IPS-18c (cell line): ENCODE data around the gene TULP4.
"Not testable (repeated sequence)": the region's sequence is repeated elsewhere in the genome, so short reads cannot be mapped to it uniquely, and the experiment has no call there.

Experiments used
- H3K4me3 ChIP-seq: 2 replicates; pipeline ENCODE4 v1.7.0; 2013; ENCODE audit warnings: low read depth, mild to moderate bottlenecking, low read length, moderate library complexity; ENCODE audit not compliant: insufficient read depth
- H3K9me3 ChIP-seq: one replicate; pipeline ENCODE4 v1.6.1; 2013; ENCODE audit warnings: mild to moderate bottlenecking, low read length, moderate library complexity; ENCODE audit not compliant: control insufficient read depth, insufficient read depth

The TULP4 gene

GRCh38 chr6:158314737-158315136 lies 2.5 kb downstream of the TULP4 start:
- H3K9me3 ChIP-seq: no peaks in the 10 kb centered on the region
- no peak overlapping the region for H3K4me3 ChIP-seq

DNA sequence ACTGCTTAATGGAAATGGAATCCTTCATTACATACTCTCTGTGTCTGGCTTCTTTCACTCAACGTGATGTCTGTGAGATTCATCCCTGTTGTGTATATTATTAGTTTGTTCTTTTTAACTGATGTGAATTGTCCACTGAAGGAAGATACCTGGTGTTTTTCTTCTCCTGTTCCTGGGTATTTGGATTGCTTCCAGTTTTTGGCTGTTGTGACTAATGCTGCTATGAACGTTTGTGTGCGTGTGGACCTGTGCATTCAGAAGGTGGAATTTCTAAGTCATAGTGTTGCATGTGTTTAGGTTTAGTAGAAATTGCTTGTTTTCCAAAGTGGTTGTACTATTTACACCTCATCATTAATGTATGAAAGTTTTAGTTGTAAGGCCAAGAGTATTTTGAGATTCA lies 3.8 kb downstream of the TULP4 start:
- Histone ChIP-seq H3K4me3 (no peak overlapping the region), H3K9me3 (no peaks in the 10 kb centered on the region)

DNA sequence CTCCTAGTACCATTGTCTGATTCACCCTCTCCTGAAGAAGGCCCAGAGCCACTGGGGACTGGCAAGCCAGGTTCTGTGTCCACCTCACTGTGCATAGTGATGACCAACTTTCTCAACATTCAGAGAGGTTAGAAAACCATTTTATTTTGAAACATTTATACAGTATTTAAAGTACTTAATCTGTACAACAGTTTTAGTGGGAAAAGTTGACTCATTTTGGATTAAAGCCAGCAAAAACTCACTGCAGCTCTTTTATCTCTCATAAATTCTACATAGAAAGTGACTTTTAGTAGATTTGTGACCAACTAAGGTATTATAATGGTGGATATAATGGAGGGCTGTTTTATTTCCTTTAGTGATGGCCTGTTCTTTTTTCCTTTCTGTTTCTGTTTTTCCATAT lies 9.7 kb downstream of the TULP4 start:
- H3K9me3 ChIP-seq: no peaks in the 10 kb centered on the region
- H3K4me3 ChIP-seq: no peak overlapping the region

- Histone ChIP-seq H3K9me3 (no peaks in the 10 kb centered on the region), H3K4me3 (no peak overlapping the region)
Observed at GRCh38 chr6:158322400-158322723, 10.1 kb downstream of the TULP4 start.

- Histone ChIP-seq H3K9me3 (no peaks in the 10 kb centered on the region), H3K4me3 (no peak overlapping the region)
Observed at GRCh38 chr6:158322724-158323560, 10.7 kb downstream of the TULP4 start.

DNA sequence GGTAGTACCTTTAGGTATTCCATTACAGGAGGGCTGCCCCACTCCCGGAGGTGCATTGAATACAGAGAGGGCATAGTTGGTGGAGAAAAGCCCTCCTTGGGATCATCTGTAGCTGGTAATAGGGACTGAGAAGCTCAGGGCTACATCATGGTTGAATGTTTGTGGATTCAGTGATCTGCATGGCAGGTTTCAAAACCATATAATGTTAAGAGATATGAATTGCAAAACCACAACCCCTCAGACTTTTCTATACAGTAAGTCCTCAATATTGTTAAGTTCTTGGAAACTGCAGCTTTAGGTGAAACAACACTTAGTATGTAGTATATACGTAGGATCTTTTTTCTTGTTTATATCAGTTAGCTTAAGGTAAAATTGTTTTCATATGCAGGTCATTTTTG lies 11.3 kb downstream of the TULP4 start:
- H3K4me3 ChIP-seq: no peak overlapping the region
- no peaks in the 10 kb centered on the region for H3K9me3 ChIP-seq

GRCh38 chr6:158324136-158324535 lies 11.9 kb downstream of the TULP4 start:
- Histone ChIP-seq H3K9me3 (no peaks in the 10 kb centered on the region), H3K4me3 (no peak overlapping the region)

DNA sequence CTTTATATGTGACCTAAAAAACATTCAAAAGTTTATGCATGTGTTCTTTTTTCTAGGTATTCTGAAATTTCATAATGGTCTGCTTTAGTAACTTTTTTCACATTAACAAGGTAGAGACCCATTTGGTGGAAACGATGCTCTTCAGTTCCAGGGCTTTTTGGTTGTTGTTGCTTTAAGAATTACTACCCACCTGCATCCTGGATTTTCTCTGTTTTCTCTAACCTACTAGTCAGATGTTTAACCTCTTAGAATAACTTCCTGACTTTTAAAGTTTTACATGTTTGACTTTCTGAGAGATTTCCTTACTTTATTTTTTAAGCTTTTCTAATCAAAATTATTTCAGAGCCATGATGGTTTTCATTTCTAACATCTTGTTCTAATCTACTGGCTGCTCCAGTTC lies 14.9 kb downstream of the TULP4 start:
- no peak overlapping the region for H3K4me3 ChIP-seq
- no peaks in the 10 kb centered on the region for H3K9me3 ChIP-seq

DNA sequence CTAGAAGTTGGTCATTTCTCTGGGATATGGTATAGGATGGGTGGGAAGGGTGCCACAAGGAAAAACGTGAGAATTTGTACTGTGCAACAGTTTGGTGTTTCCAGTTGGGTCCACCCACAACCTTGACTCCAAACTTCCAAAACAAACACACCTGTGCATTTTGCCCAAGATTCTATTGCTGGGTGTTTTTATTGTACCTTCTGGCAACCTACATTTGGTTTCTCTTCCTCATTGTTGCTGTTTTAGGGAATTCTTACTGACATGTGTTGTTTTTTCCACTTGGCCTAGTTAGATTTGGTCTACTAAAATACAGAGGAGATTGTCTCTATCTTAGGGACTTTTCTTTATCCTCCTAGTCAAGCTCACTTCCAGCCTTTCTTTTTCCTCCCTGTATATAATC lies 16.7 kb downstream of the TULP4 start:
- Histone ChIP-seq H3K4me3 (no peak overlapping the region), H3K9me3 (no peaks in the 10 kb centered on the region)

DNA sequence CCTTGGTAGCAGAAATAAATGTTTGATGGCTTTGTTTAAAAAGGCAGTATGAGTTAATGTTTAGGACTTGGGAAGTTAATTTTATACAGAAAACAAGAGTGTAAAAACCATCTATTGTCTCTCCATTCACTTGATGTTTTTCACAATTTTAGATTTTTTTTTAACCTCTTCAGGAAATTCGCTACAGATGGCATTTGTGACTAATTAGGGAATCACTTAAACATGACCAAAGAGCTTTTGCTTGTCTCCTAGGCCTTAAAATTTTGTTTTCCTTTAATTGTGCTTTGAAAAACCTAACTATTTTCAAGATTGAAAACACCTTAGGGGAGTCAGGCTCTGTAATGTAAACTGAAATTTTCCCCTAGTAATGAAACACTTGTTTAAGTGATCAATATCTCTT lies 17.3 kb downstream of the TULP4 start:
- H3K9me3 ChIP-seq: peaks cover 2% of the 10 kb centered on the region
- H3K4me3 ChIP-seq: no peak overlapping the region

DNA sequence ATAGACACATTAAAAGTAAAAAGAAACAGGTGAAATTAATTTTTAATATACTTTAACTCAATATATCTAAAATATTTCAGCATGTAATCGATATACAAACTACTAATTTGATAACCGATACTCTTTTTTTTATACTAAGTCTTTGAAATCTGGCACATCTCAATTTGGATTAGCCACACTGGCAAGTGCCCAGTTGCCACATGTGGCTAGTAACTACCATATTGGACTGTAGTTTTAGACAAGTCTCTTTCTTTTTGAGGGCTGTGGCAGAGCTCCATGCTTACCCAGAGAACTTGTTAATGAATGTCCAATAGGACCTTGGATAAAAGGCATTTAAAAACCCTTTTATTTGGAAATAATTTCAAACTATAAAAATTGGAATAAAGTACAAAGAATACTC lies 17.8 kb downstream of the TULP4 start:
- no peak overlapping the region for H3K4me3 ChIP-seq

DNA sequence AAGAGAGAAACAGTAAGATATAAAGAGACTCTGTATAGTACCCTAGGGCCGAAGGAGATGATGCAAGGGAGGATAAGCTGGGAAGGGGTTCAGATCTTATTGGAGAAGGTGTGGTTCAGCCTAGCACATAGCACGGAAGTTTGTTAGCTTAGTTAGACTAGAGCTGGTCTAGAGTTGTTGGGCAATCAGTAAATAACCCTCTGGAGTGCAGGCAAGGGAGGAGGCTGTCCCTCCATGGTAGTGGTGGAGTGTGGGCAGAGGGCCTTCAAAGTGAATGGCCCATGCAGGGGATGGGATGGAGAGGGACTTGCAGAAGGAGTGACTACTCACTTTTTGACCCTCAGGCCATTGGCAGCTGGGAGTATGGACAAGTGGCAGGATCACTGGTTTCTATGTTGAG lies 20.0 kb downstream of the TULP4 start:
- peaks cover 2% of the 10 kb centered on the region for H3K9me3 ChIP-seq
- H3K4me3 ChIP-seq: no peak overlapping the region

More for the DNA sequence above, 17.8 kb downstream of the TULP4 start:
- peaks cover 2% of the 10 kb centered on the region for H3K9me3 ChIP-seq

DNA sequence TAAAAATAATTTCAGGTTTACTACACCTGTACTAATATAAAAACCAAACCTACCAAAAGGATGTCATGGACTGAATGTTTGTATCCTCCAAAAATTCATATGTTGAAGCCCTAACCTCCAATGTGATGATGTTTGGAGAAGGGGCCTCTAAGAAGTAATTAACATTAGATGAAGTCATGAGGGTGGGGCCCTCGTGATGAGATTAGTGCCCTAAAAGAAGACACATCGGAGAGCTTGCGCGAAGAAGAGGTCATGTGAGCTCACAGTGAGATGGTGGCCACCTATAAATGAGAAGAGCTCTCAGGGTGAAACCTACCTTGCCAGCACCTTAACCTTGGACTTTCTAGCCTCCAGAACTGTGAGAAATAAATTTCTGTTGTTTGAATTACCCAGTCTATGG lies 20.8 kb downstream of the TULP4 start:
- H3K4me3 ChIP-seq: no peak overlapping the region
- peaks cover 2% of the 10 kb centered on the region for H3K9me3 ChIP-seq

DNA sequence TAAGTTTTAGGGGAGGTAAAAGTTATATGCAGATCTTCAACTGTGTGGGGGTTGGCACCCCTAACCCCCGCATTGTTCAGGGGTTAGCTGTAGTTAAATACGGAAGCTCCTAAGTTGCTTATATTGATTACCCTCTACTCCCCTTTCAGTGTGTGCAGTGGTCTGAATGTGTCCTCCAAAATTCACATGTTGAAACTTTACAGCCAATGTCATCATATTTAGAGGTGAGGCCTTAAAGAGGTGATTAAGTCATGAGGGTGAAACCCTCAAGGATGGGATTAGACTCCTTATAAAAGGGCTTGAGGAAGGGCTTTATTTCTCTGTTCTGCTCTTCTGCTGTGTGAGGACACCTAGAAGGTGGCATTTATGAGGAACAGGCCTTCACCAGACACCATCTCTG lies 22.3 kb downstream of the TULP4 start:
- no peak overlapping the region for H3K4me3 ChIP-seq
- H3K9me3 ChIP-seq: peaks cover 2% of the 10 kb centered on the region

- Histone ChIP-seq H3K9me3 (peaks cover 6% of the 10 kb centered on the region), H3K4me3 (no peak overlapping the region)
Observed at GRCh38 chr6:158337332-158337731, 25.1 kb downstream of the TULP4 start.

GRCh38 chr6:158338311-158339112 lies 26.2 kb downstream of the TULP4 start:
- Histone ChIP-seq H3K4me3 (no peak overlapping the region), H3K9me3 (peaks cover 10% of the 10 kb centered on the region)

DNA sequence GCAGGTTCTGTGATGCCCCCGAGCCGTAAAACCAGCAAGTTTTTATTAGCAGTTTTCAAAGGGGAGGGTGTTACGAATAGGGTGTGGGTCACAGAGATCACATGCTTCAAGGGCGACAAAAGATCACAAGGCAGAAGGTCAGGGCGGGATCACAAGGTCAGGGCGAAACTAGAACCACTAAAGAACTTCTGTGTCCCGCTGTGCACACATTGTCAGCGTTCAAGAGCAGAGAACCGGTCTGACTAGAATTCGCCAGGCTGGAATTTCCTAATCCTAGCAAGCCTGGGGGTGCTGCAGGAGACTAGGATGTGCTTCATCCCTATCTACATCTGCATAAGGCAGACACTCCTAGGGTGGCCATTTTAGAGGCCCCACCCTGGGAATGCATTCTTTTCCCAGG lies 26.9 kb downstream of the TULP4 start:
- peaks cover 10% of the 10 kb centered on the region for H3K9me3 ChIP-seq
- H3K4me3 ChIP-seq: not testable (repeated sequence)

DNA sequence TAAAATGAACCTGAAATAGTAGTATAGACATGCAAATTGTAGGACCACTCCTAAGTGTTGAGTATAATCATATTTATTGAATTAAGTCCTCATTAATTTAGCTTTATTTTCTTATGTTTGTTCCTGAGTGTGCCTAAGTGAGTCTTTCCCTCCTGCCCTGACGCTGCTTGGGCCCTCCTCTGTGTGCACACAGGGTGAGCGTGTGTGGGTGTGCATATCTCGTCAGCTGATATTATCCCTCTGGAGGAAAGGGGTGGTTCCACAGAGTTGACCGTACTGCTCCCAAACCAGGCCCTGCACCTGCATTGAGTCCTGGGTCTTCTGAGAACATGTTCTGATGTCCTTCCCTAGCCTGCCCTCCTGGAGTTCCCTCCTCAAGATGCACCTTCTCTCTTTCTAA lies 28.0 kb downstream of the TULP4 start:
- Histone ChIP-seq H3K4me3 (no peak overlapping the region), H3K9me3 (peaks cover 9% of the 10 kb centered on the region)
